Cardiac muscle cell (in vitro differentiated cells and primary cell): ENCODE measurements around the gene PARP15. TPM values are rescaled to one million over a fixed set of nuclear protein-coding genes. Genes with fewer than 3 reads are reported as not detected.

Experiments
- DNase-seq, 2 donors: peaks; one replicate each; pipeline versions ENCODE4 v3.0.0 to v3.0.0-alpha.2; 2010 to 2017; ENCODE audit warnings: low read depth in 1 of 2, low spot score in 1 of 2
- H3K27ac ChIP-seq: fragments of 200-600 bp; sonication (generic); 2 replicates; pipeline ENCODE4 v1.5.1; 2016
- H3K27me3 ChIP-seq: fragments of 200-600 bp; sonication (generic); 2 replicates; pipeline ENCODE4 v1.6.0; 2016; ENCODE audit warnings: control low read depth
- H3K36me3 ChIP-seq: fragments of 200-600 bp; sonication (generic); 2 replicates; pipeline ENCODE4 v1.5.1; 2016; ENCODE audit warnings: control low read depth
- H3K4me1 ChIP-seq: fragments of 200-600 bp; sonication (generic); 2 replicates; pipeline ENCODE4 v1.8.1; 2017; ENCODE audit warnings: low read depth, mild to moderate bottlenecking, mixed run types
- H3K4me3 ChIP-seq: fragments of 200-600 bp; sonication (generic); 2 replicates; pipeline ENCODE4 v1.5.1; 2016; ENCODE audit warnings: mild to moderate bottlenecking
- H3K9me3 ChIP-seq: fragments of 200-600 bp; sonication (generic); 2 replicates; pipeline ENCODE4 v1.5.1; 2017; ENCODE audit warnings: low read depth, mild to moderate bottlenecking, control low read depth
- polyA plus RNA-seq: library from polyadenylated mRNA; unstranded; fragments of >200 nt; fragmentation: Nextera tagmentation; extraction: Ambion mirVana; gene quantifications from 2 replicates; pipeline ENCODE4 v1.2.1, GENCODE V29; 2016
- total RNA-seq: library from RNA; depleted of rRNA; stranded (reverse); fragments of >200 nt; gene quantifications from 2 replicates; pipeline ENCODE4 v1.2.3, GENCODE V29; 2016
- TF ChIP-seq, protein P1 (sequence below): IDR thresholded peaks from 2 replicates; pipeline ENCODE4 v1.5.1; 2012; ENCODE audit warnings: low read depth, mild to moderate bottlenecking, low read length

The PARP15 gene
- total and polyA plus RNA-seq, 2 experiments from 2014 or later, result 0.05 TPM; not detected in 1

DNA sequence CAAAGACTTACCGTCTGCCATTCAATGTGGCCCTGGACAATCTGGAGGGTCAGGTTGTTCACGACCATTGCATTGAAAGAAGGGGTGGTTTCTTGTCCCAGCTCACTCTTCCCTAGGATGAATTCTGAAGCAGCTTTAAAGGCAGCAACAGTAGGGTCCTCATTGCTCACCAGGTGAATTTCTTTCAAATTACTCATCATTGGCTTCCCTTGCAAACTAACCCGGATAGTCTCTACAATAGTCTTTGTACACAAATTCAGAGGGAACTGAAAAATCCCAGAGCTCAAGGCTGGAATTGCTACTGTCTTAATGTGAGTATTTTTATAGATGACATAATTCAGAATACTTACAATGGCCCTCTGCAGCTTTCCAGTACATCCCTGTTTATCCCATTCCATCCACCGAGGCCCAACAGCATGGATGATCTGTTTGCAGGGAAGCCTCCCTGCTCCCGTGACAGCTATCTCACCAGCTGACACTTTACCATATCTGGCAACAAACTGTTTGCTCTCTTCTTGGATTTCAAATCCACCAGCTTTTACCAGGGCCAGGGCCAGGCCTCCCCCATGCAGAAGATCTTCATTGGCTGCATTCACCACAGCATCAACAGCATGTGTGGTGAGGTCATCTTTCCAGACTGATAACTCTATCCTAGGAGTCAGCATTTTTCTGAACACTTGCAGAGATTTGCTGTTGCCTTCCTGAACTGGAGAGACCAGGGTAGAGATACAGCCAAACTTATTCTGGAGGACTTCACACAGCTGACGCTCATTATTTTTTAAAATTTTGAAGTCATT, 22.0 kb upstream of the PARP15 start:
- Histone ChIP-seq H3K4me1 (no peaks in the 10 kb centered on the region), H3K4me3 (no peak overlapping the region), H3K27ac (no peak overlapping the region), H3K9me3 (no peaks in the 10 kb centered on the region), H3K36me3 (no peaks in the 10 kb centered on the region), H3K27me3 (no peaks in the 10 kb centered on the region)
- TF ChIP-seq, protein P1, sequence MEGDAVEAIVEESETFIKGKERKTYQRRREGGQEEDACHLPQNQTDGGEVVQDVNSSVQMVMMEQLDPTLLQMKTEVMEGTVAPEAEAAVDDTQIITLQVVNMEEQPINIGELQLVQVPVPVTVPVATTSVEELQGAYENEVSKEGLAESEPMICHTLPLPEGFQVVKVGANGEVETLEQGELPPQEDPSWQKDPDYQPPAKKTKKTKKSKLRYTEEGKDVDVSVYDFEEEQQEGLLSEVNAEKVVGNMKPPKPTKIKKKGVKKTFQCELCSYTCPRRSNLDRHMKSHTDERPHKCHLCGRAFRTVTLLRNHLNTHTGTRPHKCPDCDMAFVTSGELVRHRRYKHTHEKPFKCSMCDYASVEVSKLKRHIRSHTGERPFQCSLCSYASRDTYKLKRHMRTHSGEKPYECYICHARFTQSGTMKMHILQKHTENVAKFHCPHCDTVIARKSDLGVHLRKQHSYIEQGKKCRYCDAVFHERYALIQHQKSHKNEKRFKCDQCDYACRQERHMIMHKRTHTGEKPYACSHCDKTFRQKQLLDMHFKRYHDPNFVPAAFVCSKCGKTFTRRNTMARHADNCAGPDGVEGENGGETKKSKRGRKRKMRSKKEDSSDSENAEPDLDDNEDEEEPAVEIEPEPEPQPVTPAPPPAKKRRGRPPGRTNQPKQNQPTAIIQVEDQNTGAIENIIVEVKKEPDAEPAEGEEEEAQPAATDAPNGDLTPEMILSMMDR, result no peak
- DNase-seq, result peak in 1 of 2 donors; percentile 49

DNA sequence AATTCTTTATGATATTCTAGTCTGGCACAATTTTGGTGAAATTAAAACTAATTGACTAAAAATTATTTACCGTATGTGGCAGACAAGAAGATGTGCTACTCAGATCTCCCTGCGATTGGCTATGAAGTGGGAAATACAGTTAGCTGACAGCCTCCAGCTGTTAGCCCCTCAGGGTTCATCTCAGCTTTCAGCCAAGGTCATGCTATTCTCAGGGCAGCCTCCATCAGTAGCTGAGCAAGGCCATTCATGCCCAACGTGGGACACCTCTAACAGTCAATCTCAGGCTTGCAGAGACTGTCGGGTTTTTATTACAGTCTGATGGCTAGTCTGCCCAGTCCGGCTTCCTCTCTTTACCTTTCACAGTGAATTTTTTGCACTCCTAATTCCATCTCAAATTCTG, 20.1 kb upstream of the PARP15 start:
- Histone ChIP-seq H3K4me1 (no peaks in the 10 kb centered on the region), H3K36me3 (no peaks in the 10 kb centered on the region), H3K9me3 (no peaks in the 10 kb centered on the region), H3K27ac (no peak overlapping the region), H3K4me3 (no peak overlapping the region), H3K27me3 (no peaks in the 10 kb centered on the region)
- TF ChIP-seq, protein P1, result no peak
- DNase-seq, result no peak

DNA sequence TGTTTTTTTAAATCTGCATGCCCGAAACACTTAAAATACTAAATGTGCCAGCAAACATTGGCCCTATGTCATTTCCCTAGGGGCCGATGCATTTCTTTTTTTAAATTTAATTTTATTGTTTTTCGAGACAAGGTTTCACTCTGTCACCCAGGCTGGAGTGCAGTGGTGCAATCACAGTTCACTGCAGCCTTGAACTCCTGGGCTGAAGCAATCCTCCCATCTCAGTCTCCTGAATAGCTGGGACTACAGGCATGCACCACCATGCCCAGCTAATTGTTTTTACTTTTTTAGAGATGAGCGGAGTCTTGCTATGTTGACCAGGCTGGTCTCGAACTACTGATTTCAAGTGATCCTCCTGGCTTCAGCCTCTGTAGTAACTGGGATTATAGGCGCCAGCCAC, 18.8 kb upstream of the PARP15 start:
- H3K4me1 ChIP-seq, result no peaks in the 10 kb centered on the region
- no peak overlapping the region for H3K4me3 ChIP-seq
- H3K9me3 ChIP-seq, result no peaks in the 10 kb centered on the region
- DNase-seq, result no peak
- TF ChIP-seq, protein P1, result no peak
- H3K27me3 ChIP-seq, result no peaks in the 10 kb centered on the region
- no peaks in the 10 kb centered on the region for H3K36me3 ChIP-seq
- H3K27ac ChIP-seq, result no peak overlapping the region

DNA sequence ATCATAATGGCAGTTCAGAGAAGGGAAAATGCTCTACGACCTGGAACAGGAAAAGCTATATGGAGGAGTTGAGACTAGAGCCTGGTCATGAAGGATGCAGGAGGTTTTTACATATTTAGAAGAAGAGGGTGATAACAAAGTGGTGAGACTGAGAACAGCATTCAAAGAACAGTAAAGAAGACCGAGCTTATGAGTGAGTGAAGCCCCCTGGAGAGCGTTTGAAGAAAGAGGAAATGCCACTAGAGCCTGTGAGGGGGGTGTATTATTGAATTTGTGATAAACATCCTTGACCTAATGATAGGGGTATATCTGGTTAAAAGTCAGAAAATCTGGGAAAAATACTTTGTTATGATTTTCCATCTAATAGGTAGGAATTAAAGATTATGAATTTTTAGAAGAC, 17.5 kb upstream of the PARP15 start:
- Histone ChIP-seq H3K36me3 (no peaks in the 10 kb centered on the region), H3K27ac (no peak overlapping the region), H3K4me3 (no peak overlapping the region), H3K27me3 (peaks cover 7% of the 10 kb centered on the region), H3K9me3 (no peaks in the 10 kb centered on the region), H3K4me1 (no peaks in the 10 kb centered on the region)
- TF ChIP-seq, protein P1, result no peak
- DNase-seq, result no peak

DNA sequence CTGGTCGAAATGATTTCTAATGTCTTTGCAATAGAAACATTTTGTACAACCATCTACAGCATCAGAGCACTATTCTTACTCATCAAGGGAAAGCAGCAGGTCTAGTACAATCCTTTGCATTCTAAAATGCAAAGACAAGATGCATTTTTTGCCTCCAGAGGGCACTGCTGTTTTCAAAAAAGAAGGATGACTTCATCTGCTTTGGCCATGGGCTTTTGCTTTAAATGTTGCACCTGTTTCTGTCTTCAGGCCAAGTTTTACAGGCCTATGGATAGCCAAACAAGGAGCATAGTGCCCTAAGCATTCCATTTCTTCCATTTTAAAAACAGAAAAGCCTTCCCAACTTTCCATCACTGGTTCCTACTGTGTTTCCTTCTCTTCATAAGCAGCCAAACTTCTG, 16.8 kb upstream of the PARP15 start:
- peak; percentile 60 to 76 for DNase-seq
- TF ChIP-seq, protein P1, result peak; percentile 59
- no peaks in the 10 kb centered on the region for H3K4me1 ChIP-seq
- no peak overlapping the region for H3K27ac ChIP-seq
- H3K4me3 ChIP-seq, result no peak overlapping the region
- no peaks in the 10 kb centered on the region for H3K36me3 ChIP-seq
- peaks cover 10% of the 10 kb centered on the region for H3K27me3 ChIP-seq
- no peaks in the 10 kb centered on the region for H3K9me3 ChIP-seq
